Measurements from ENCODE around the gene MESP2.

The MESP2 gene

GRCh38 chr15:89747708-89748682 lies 28.1 kb upstream of the MESP2 start:
- DNase-seq (ENCODE audit: insufficient read length) (no peak), FAIRE-seq (no peak)
- TF ChIP-seq POLR2AphosphoS5 (IDR thresholded peaks at IDR 0.05; ENCODE audit: low read depth, low read length) (no peak), TAF1 (IDR thresholded peaks at IDR 0.05; ENCODE audit: borderline replicate concordance, low read depth, low read length) (no peak)

GRCh38 chr15:89749054-89749453 lies 27.1 kb upstream of the MESP2 start:
- no peak for FAIRE-seq
- TF ChIP-seq TAF1 (IDR thresholded peaks at IDR 0.05; ENCODE audit: borderline replicate concordance, low read depth, low read length) (no peak), POLR2A (IDR thresholded peaks at IDR 0.05; ENCODE audit: low read depth, low read length) (no peak), POLR2AphosphoS5 (IDR thresholded peaks at IDR 0.05; ENCODE audit: low read depth, low read length) (no peak)
- DNase-seq (ENCODE audit: insufficient read length), result no peak

DNA sequence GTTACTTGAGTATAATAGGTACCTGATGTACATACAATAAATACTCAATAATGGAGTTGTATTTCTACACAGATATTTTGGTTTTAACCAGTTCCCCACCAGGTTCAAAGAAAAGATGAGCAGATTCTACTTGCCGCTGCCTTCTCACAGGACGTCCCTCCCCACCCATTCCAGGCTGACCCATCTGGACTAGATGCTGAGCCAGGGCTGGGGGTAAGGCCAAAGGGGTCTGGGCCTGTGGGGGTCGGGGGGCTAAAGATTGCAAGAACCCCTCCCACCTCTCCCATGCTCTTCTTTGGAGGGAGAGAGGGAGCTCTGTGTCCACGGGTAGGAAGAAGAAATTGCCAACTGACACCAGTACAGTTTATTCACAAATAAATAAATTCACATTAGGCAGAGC lies 26.6 kb upstream of the MESP2 start:
- no peak for DNase-seq (ENCODE audit: insufficient read length)
- no peak for FAIRE-seq
- TF ChIP-seq POLR2A (IDR thresholded peaks at IDR 0.05; ENCODE audit: low read depth, low read length) (no peak), TAF1 (IDR thresholded peaks at IDR 0.05; ENCODE audit: borderline replicate concordance, low read depth, low read length) (no peak)

GRCh38 chr15:89749951-89750559 lies 26.1 kb upstream of the MESP2 start:
- no peak for DNase-seq (ENCODE audit: insufficient read length)
- FAIRE-seq, result no peak
- TF ChIP-seq POLR2AphosphoS5 (IDR thresholded peaks at IDR 0.05; ENCODE audit: low read depth, low read length), result no peak
- no peak for TF ChIP-seq POLR2A (IDR thresholded peaks at IDR 0.05; ENCODE audit: low read depth, low read length)
- no peak for TF ChIP-seq TAF1 (IDR thresholded peaks at IDR 0.05; ENCODE audit: borderline replicate concordance, low read depth, low read length)

GRCh38 chr15:89750560-89751542 lies 25.3 kb upstream of the MESP2 start, which contains the start of gene MESP1:
Gene MESP1 (minus strand): TSS chr15:89751249. CDS start chr15:89751231, 18 bp downstream.
- peak; percentile 95 for DNase-seq (ENCODE audit: insufficient read length)
- TF ChIP-seq POLR2A (IDR thresholded peaks at IDR 0.05; ENCODE audit: low read depth, low read length) (peak; percentile 60; the same call in 1 of the 2 replicates), POLR2AphosphoS5 (IDR thresholded peaks at IDR 0.05; ENCODE audit: low read depth, low read length) (no peak), TAF1 (IDR thresholded peaks at IDR 0.05; ENCODE audit: borderline replicate concordance, low read depth, low read length) (no peak)
- peak; percentile 97 for FAIRE-seq

DNA sequence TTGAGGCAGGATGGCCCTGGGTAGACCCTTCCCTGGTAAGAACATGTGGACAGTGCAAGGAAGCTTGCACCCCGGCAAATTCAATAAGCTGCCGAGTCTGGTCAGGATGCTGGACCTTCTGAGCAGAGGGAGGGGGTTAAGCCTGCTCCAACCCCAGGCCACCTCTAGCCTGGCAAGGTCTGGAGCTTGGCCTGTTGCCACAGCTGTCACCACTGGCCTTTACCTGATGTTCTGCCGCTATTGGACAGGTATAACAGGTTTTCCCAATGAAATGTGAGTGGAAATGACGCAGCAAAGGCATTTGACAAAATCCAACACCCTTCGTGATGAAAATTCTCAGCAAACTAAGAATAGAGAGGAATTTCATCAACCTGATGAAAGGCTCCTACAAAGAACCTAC lies 24.4 kb upstream of the MESP2 start:
- TF ChIP-seq POLR2A (IDR thresholded peaks at IDR 0.05; ENCODE audit: low read depth, low read length) (no peak), TAF1 (IDR thresholded peaks at IDR 0.05; ENCODE audit: borderline replicate concordance, low read depth, low read length) (no peak), POLR2AphosphoS5 (IDR thresholded peaks at IDR 0.05; ENCODE audit: low read depth, low read length) (no peak)
- FAIRE-seq (no peak), DNase-seq (ENCODE audit: insufficient read length) (no peak)

- DNase-seq (ENCODE audit: insufficient read length), result no peak
- no peak for FAIRE-seq
- TF ChIP-seq POLR2A (IDR thresholded peaks at IDR 0.05; ENCODE audit: low read depth, low read length), result no peak
- no peak for TF ChIP-seq POLR2AphosphoS5 (IDR thresholded peaks at IDR 0.05; ENCODE audit: low read depth, low read length)
- TF ChIP-seq TAF1 (IDR thresholded peaks at IDR 0.05; ENCODE audit: borderline replicate concordance, low read depth, low read length), result no peak
These were observed 22.3 kb upstream of the MESP2 start for GRCh38 chr15:89753855-89754254.

DNA sequence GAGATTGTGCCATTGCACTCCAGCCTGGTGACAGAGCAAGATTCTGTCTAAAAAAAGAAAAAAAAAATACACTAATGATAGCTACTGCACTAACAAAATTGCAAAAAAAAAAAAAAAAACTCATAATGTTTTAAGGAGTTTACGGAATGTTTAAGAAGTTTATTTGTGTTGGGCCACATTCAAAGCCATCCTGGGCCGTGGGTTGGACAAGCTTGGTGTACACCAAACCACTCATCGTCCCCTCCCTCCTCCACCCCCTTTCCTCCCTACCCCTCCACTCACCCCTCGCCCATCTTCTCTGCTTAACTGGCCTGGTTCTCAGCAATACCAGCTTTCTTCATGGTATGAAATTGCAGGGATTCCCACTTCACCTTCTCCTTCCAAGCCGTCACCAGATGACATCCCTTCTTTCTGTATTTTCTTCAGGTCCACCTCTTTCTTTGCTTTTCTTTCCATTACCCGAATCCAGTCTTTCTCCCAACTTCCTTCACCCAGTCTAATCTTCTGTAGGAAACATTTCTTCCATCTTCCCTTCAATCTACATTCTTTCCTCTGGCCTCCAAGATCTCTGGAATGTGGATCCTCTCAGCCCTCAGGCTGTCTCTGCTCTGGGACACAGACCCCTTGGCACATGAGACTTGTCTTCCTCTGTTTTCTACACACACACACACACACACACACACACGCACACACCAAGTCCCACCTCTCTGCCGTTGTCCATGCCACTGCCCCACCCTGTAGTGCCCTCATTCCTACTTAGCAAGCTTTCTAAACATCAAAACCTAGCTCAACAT lies 21.6 kb upstream of the MESP2 start:
- TF ChIP-seq TAF1 (IDR thresholded peaks at IDR 0.05; ENCODE audit: borderline replicate concordance, low read depth, low read length) (no peak), POLR2AphosphoS5 (IDR thresholded peaks at IDR 0.05; ENCODE audit: low read depth, low read length) (no peak), POLR2A (IDR thresholded peaks at IDR 0.05; ENCODE audit: low read depth, low read length) (no peak)
- no peak for FAIRE-seq
- no peak for DNase-seq (ENCODE audit: insufficient read length)

DNA sequence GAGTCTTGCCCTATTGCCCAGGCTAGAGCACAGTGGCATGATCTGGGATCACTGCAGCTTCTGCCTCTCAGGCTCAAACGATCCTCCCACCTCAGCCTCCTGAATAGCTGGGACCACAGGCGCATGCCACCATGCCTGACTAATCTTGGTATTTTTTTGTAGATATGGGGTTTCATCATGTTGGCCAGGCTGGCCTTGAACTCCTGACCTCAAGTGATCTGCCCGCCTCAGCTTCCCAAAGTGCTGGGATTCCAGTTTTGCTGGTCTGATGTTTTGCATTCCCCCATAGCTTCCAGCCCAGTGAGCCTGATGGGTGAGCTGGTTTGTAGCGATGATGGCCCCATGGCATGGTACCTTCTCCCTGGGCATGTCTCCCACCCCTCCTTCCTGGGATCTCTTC lies 20.4 kb upstream of the MESP2 start:
- FAIRE-seq (no peak), DNase-seq (ENCODE audit: insufficient read length) (no peak)
- TF ChIP-seq POLR2A (IDR thresholded peaks at IDR 0.05; ENCODE audit: low read depth, low read length), result no peak
- TF ChIP-seq POLR2AphosphoS5 (IDR thresholded peaks at IDR 0.05; ENCODE audit: low read depth, low read length), result no peak
- no peak for TF ChIP-seq TAF1 (IDR thresholded peaks at IDR 0.05; ENCODE audit: borderline replicate concordance, low read depth, low read length)

- TF ChIP-seq TAF1 (IDR thresholded peaks at IDR 0.05; ENCODE audit: borderline replicate concordance, low read depth, low read length) (no peak), POLR2A (IDR thresholded peaks at IDR 0.05; ENCODE audit: low read depth, low read length) (no peak), POLR2AphosphoS5 (IDR thresholded peaks at IDR 0.05; ENCODE audit: low read depth, low read length) (no peak)
- DNase-seq (ENCODE audit: insufficient read length), result no peak
- no peak for FAIRE-seq
These were observed 19.2 kb upstream of the MESP2 start for GRCh38 chr15:89756897-89757296.
